Dendritic cell treated with granulocyte-macrophage colony-stimulating factor and Interleukin-4, amounts not matched to agents 40 ng/mL and 50 ng/mL, for 4 days (primary cell): Measurements from ENCODE around the gene CTXND1.
"Not testable (repeated sequence)": the region's sequence is repeated elsewhere in the genome, so short reads cannot be mapped to it uniquely, and the experiment has no call there.

ENCODE experiments used
- H3K27ac Mint-ChIP-seq: one replicate; pipeline ENCODE4 v1.8.0; 2022; ENCODE audit warnings: mild to moderate bottlenecking, mixed read lengths
- H3K27me3 Mint-ChIP-seq: one replicate; pipeline ENCODE4 v1.8.0; 2022; ENCODE audit warnings: mild to moderate bottlenecking, mixed read lengths
- H3K36me3 Mint-ChIP-seq: one replicate; pipeline ENCODE4 v1.8.0; 2022; ENCODE audit warnings: low read depth, mixed read lengths
- H3K4me1 Mint-ChIP-seq: one replicate; pipeline ENCODE4 v1.8.0; 2022; ENCODE audit warnings: low read depth, mixed read lengths
- H3K4me3 Mint-ChIP-seq: one replicate; pipeline ENCODE4 v1.8.0; 2022; ENCODE audit warnings: mild to moderate bottlenecking, moderate library complexity, mixed read lengths
- H3K9me3 Mint-ChIP-seq: one replicate; pipeline ENCODE4 v1.8.0; 2022; ENCODE audit warnings: mixed read lengths
- intact Hi-C: fragments of 100-400 bp; cut with micrococcal nuclease; formaldehyde crosslinking; loops from one replicate; pipeline ENCODE4 v1.15.0; 2022

The CTXND1 gene

DNA sequence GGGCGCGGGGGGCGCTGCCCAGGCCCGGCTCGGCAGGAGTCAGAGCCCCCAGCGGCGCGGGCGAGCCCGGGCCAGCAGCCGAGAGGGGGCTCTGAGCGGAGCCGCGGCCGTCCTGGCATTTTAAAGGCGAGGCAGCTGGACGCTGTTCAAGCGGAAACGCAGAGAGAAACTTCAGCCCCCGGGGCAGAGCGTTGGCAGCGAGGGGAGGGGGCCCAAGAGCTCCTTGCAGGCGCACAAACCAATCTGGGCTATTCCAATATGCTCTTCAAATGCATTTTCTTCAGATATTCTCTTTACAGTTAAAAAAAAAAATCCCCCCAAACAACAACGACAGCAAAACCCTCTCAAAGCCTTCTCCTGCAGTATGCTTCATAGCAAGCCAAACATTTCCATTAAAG, at the start of gene CTXND1:
TSS of gene CTXND1 (minus strand) at position 93 of the 398 bp plus-strand sequence. CDS start 50,264 bp downstream, outside the sequence.
- H3K27me3 Mint-ChIP-seq = peaks cover 76% of the 10 kb centered on the region
- no peak within 1 kb of the TSS for H3K27ac Mint-ChIP-seq
- H3K4me3 Mint-ChIP-seq = no peak within 1 kb of the TSS
- intact Hi-C loops = no loop called here
- no peaks in the 10 kb centered on the region for H3K36me3 Mint-ChIP-seq
- no peaks in the 10 kb centered on the region for H3K9me3 Mint-ChIP-seq
- H3K4me1 Mint-ChIP-seq = no peaks in the 10 kb centered on the region

DNA sequence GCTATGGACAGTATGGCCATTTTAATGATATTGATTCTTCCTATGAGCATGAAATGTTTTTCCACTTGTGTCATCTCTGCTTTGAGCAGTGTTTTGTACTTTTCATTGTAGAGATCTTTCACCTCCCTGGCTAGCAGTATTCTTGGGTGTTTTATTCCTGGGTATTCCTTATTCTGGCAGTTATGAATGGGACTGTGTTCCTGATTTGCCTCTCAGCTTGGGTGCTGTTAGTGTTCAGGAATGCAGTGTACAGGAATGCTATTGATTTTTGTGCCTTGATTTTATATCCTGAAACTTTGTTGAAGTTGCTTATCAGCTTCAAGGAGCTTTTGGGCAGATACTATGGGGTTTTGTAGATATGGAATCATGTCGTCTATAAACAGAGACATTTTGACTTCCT, 49.5 kb upstream of the CTXND1 start:
- H3K9me3 Mint-ChIP-seq = no peaks in the 10 kb centered on the region
- intact Hi-C loops = no loop called here
- no peak overlapping the region for H3K4me3 Mint-ChIP-seq
- peaks cover 4% of the 10 kb centered on the region for H3K27me3 Mint-ChIP-seq
- H3K36me3 Mint-ChIP-seq = no peaks in the 10 kb centered on the region
- no peaks in the 10 kb centered on the region for H3K4me1 Mint-ChIP-seq
- H3K27ac Mint-ChIP-seq = no peak overlapping the region

DNA sequence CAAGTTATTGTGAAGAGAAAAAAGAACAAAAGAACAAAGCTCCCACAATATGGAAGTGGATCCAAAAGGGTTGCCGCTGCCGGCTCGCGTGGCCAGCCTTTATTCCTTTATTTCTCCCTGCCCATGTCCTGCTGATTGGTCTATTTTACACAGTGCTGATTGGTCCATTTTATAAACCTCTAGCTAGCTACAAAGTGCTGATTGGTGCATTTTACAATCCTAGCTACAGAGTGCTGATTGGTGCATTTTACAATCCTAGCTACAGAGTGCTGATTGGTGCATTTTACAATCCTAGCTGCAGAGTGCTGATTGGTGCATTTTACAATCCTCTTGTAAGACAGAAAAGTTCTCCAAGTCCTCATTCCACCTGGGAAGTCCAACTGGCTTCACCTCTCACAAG, 43.8 kb upstream of the CTXND1 start:
- H3K4me3 Mint-ChIP-seq, H3K27ac Mint-ChIP-seq, H3K9me3 Mint-ChIP-seq, H3K36me3 Mint-ChIP-seq, intact Hi-C loops, H3K4me1 Mint-ChIP-seq: not testable (repeated sequence)
- H3K27me3 Mint-ChIP-seq = peaks cover 16% of the 10 kb centered on the region

DNA sequence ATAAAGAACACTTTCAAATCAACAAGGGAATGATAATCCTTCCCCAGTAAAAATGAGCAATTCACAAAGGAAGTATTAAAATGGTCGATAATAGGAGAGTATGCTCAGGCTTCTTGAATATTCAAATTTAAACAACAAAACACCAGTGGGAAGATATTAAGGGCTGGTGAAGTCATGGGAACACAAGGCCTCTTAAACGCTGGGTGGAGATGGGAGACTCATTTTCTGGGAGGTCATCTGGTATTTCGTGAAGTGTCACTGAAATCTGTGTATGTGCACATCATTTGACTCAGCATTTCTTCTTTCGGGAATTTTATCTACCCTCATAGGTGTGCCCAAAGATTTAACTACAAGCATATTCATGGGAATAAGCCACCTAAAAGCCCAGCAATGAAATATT, 40.1 kb upstream of the CTXND1 start:
- peaks cover 30% of the 10 kb centered on the region for H3K27me3 Mint-ChIP-seq
- intact Hi-C loops = no loop called here
- no peaks in the 10 kb centered on the region for H3K4me1 Mint-ChIP-seq
- H3K9me3 Mint-ChIP-seq = no peaks in the 10 kb centered on the region
- no peaks in the 10 kb centered on the region for H3K36me3 Mint-ChIP-seq
- no peak overlapping the region for H3K27ac Mint-ChIP-seq
- H3K4me3 Mint-ChIP-seq = no peak overlapping the region

DNA sequence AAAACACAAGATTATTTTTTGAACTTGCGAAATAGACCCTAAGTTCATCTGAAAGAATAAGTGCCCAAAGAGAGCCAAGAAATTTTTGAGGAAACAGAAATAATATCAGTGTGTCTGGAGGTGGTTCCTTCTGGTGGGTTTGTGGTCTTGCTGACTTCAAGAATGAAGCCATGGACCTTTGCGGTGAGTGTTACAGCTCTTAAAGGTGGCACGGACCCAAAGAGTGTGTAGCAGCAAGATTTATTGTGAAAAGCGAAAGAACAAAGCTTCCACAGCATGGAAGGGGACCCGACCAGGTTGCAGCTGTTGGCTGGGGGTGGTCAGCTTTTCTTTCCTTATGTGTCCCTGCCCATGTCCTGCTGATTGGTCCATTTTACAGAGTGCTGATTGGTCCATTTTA, 38.9 kb upstream of the CTXND1 start:
- H3K4me3 Mint-ChIP-seq, H3K9me3 Mint-ChIP-seq, intact Hi-C loops, H3K4me1 Mint-ChIP-seq, H3K27ac Mint-ChIP-seq, H3K36me3 Mint-ChIP-seq: not testable (repeated sequence)
- peaks cover 27% of the 10 kb centered on the region for H3K27me3 Mint-ChIP-seq

DNA sequence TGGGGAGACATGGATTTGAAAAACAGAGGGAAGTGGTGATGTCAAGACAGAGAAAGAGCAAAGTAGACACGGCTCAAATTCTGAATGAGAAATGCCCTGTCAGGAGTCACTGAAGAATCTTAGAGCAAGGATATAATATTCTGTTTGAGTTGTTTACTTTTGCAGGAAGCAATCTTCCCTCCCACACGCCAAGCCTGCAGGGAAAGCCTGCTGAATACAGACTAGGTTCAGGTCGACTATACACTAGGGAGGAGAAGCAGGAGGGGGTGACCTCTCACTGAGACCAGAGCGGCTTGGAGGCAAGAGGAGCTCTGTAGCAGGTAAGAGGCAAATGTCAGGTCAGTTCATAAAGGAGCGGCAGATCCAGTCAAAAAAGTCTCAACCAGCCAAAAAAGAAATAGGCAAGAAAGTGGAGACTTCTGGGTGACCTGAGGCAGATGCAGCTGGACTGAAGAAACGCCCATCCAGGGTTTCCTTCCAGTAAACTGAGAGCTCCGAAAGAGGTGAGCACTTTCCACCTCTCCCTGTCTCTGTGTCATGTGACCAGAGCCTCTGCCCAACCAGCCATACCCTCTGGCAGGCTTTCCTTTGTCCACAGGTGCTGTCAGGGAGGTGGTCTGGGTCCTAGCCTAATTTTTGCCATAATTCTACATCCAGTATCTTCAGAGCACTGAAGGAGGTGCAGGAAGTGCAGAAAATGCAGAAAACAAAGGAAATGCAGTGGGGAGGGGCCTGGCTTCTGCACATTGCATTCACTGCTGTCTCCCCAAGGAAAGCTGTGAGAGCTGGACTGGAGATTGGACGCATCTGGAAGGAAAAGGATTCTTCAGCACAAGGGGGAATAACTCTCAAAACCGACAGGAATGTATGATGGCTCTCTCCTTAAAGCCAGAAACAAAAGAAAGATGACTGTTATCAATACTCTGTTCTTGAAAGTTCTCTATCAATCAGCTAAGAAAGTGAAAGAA, 37.8 kb upstream of the CTXND1 start:
- no peak overlapping the region for H3K4me3 Mint-ChIP-seq
- H3K27me3 Mint-ChIP-seq = peaks cover 27% of the 10 kb centered on the region
- intact Hi-C loops = no loop called here
- no peaks in the 10 kb centered on the region for H3K9me3 Mint-ChIP-seq
- H3K27ac Mint-ChIP-seq = no peak overlapping the region
- H3K36me3 Mint-ChIP-seq = no peaks in the 10 kb centered on the region
- H3K4me1 Mint-ChIP-seq = no peaks in the 10 kb centered on the region

DNA sequence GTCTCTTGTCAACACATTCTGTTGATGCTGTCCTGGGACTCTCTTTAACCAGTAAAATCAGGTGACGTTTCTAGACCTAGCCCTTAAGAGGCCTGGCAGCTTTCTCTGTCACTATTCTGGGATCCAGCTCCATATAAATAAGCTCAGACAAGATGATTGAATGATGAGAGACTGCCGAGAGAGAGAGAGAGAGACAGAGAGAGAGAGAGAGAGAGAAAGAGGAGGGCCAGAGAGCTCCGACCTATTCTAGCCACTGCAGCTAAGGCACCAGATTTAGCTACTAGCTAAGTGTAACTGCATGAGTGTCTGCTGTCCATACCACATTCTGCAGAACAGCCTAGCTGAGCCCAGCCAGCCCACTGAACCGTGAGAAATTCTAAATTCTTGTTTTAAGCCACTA, 36.1 kb upstream of the CTXND1 start:
- Mint-ChIP-seq H3K9me3 (no peaks in the 10 kb centered on the region), H3K36me3 (no peaks in the 10 kb centered on the region), H3K4me3 (no peak overlapping the region), H3K4me1 (no peaks in the 10 kb centered on the region), H3K27ac (no peak overlapping the region), H3K27me3 (peaks cover 24% of the 10 kb centered on the region)
- intact Hi-C loops = no loop called here

DNA sequence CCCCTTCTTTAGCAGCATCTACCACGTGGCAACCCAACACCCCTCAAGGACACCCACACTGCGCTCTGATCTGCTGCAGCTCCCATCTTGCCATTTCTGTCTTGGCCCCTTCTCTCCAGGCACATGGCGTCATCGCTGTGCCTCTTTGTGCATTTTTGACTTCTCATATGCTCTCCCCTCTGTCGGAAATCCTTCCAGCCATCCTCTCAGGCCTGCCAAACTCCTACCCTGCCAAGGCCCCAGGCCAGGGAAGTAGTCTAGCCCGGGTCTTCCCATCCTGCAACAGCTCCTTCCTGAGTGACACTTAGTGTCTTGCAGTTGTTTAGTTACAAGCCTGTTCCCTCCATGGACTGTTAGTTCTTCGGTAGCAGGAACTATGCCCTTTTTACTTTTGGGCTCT, 34.0 kb upstream of the CTXND1 start:
- peaks cover 24% of the 10 kb centered on the region for H3K27me3 Mint-ChIP-seq
- H3K4me1 Mint-ChIP-seq = no peaks in the 10 kb centered on the region
- intact Hi-C loops = no loop called here
- H3K4me3 Mint-ChIP-seq = no peak overlapping the region
- no peaks in the 10 kb centered on the region for H3K9me3 Mint-ChIP-seq
- no peaks in the 10 kb centered on the region for H3K36me3 Mint-ChIP-seq
- no peak overlapping the region for H3K27ac Mint-ChIP-seq

DNA sequence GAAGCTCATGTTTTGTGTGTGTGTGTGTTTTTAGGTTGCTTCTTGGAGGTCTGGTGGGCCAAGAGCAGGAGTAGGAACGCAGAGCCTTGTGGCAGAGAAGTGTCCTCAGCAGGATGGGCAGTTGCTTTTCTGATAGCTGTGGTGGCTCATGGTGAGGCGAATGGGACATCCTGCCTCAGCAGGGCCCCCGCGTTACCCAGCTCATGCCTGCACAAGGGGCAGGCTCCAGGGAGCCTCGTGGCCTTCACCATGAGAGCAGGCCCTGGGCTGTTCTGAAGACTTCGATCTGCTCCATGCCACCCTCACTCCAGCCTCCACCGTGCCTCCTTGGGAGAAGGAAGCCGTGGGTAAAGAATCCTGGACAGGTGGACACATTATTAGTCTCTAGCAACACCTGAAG, 33.4 kb upstream of the CTXND1 start:
- H3K4me3 Mint-ChIP-seq = no peak overlapping the region

DNA sequence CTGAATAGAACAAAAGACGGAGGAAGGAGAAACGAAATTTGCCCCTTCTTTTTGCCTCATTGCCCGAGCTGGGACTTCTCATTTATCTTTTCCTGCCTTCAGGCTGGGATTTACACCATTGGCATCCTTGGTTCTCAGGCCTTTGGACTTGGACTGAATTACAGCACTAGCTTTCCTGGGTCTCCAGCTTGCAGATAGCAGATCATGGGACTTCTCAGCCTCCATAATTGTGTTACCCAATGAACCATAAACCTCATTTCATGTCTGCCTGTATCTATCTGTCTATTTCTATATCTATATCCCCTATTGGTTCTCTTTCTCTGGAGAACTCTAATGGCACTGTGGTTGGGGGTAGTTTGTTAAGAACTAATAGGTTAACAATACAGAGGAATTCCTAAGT, 31.5 kb upstream of the CTXND1 start:
- Mint-ChIP-seq H3K4me3 (no peak overlapping the region), H3K27ac (no peak overlapping the region), H3K9me3 (no peaks in the 10 kb centered on the region), H3K36me3 (no peaks in the 10 kb centered on the region), H3K27me3 (peaks cover 8% of the 10 kb centered on the region), H3K4me1 (no peaks in the 10 kb centered on the region)
- intact Hi-C loops = no loop called here

More for the DNA sequence above, 33.4 kb upstream of the CTXND1 start:
- H3K4me1 Mint-ChIP-seq = no peaks in the 10 kb centered on the region
- intact Hi-C loops = no loop called here
- no peaks in the 10 kb centered on the region for H3K9me3 Mint-ChIP-seq
- peaks cover 22% of the 10 kb centered on the region for H3K27me3 Mint-ChIP-seq
- H3K36me3 Mint-ChIP-seq = no peaks in the 10 kb centered on the region
- H3K27ac Mint-ChIP-seq = no peak overlapping the region

DNA sequence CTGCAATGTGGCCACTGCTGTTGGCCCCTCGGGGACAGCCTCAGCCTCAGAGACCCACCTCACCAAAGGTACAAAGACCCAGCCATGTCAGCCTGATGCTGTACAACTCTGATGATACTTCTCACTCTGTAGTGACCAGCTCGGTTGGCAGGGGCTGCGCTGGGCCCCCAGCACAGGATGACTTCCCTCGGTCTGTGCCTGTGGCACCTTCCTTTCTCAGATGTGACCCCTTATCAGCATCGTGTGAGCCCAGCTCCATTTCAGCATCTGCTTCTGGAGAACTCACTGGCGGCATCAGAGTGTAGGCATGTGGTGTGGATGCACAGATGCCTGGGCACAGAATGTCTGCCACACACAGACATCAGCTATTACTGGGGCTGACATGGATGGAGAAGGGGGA, 25.1 kb upstream of the CTXND1 start:
- Mint-ChIP-seq H3K9me3 (no peaks in the 10 kb centered on the region), H3K36me3 (no peaks in the 10 kb centered on the region), H3K27ac (no peak overlapping the region), H3K27me3 (peaks cover 2% of the 10 kb centered on the region), H3K4me1 (no peaks in the 10 kb centered on the region), H3K4me3 (no peak overlapping the region)
- intact Hi-C loops = no loop called here

DNA sequence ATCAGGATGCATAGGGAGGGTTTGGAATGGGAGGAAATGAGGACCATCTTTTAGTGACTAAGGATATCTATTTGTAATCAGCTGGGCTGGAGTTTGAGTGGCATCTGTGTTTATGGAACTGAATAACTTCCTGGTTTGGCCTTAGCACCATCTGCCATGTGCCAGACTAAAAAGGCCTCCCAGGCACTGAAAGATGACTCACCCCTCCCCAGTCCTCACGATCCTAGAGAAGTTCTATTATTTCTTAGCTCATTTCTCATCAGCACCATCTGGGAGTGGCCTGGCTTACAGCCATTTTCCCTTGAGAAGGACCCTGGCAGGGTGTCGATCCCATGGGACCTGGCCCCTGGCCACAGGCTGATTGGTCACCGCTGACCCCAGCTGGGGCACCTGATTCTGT, 23.9 kb upstream of the CTXND1 start:
- Mint-ChIP-seq H3K27me3 (peaks cover 7% of the 10 kb centered on the region), H3K4me1 (no peaks in the 10 kb centered on the region), H3K4me3 (no peak overlapping the region), H3K36me3 (no peaks in the 10 kb centered on the region), H3K9me3 (no peaks in the 10 kb centered on the region), H3K27ac (no peak overlapping the region)
- intact Hi-C loops = no loop called here

DNA sequence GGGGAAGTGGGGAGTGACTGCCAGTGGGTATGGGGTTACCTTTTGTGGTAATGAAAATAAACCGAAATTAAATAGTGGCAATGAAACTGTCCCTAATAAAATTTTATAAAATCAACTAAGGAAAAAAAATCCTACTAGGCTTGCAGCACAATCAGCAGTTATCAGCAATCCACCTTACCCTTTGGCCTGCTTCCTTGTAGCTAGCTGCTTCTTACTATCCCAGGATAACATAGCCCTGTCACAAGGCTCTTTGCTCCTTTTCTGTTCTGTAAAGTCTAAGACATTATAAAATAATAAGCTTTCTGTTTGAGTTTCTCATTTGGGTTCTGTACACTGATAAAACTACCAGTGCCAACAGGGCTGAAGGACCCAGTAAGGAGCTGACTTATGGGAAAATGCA, 23.0 kb upstream of the CTXND1 start:
- Mint-ChIP-seq H3K27ac (no peak overlapping the region), H3K4me1 (no peaks in the 10 kb centered on the region), H3K4me3 (no peak overlapping the region)

DNA sequence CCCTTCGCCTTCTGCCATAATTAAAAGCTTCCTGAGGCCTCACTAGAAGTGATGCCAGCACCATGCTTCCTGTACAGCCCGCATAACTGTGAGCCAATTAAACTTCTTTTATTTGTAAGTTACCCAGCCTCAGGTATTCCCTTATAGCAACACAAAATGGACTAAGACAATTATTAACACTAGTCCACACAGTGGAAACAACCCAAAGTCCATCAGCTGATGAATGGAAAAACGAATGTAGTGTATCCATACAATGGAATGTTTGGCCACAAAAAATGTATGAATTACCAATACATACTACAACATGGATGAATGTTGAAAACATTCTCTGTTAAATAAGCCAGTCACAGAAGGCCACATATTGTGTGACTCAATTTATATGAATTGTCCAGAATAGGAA, 22.5 kb upstream of the CTXND1 start:
- Mint-ChIP-seq H3K9me3 (no peaks in the 10 kb centered on the region), H3K27me3 (peaks cover 8% of the 10 kb centered on the region), H3K27ac (no peak overlapping the region), H3K4me3 (no peak overlapping the region), H3K36me3 (no peaks in the 10 kb centered on the region), H3K4me1 (no peaks in the 10 kb centered on the region)
- intact Hi-C loops = no loop called here

More for the DNA sequence above, 23.0 kb upstream of the CTXND1 start:
- no peaks in the 10 kb centered on the region for H3K36me3 Mint-ChIP-seq
- intact Hi-C loops = no loop called here
- H3K27me3 Mint-ChIP-seq = peaks cover 7% of the 10 kb centered on the region
- no peaks in the 10 kb centered on the region for H3K9me3 Mint-ChIP-seq

DNA sequence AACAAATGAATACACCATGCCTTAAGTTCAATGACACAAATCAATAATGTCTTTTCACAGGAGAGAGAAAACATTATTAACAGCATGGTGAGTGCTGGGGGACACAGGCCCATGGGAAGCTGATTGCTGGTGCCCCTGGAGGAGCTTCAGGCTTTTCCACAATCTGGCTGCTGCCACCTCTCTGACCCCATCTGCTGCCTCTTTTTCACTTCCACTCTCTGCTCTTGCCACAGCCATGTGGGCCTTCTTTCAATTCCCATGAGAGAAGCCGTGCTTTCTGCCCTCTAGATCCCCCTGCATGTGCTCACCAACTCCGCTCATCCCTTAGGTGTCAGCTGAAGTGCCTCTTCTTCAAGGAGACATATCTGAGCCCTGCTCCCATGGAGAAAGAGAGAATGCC, 21.0 kb upstream of the CTXND1 start:
- Mint-ChIP-seq H3K36me3 (no peaks in the 10 kb centered on the region), H3K4me3 (no peak overlapping the region), H3K9me3 (no peaks in the 10 kb centered on the region), H3K27me3 (peaks cover 19% of the 10 kb centered on the region), H3K27ac (no peak overlapping the region), H3K4me1 (no peaks in the 10 kb centered on the region)
- intact Hi-C loops = no loop called here
